Measurements from ENCODE around the gene CCDC192.

The CCDC192 gene

GRCh38 chr5:127680595-127680994, 22.6 kb upstream of the CCDC192 start:
- Histone ChIP-seq H3K36me3 (ENCODE audit: control insufficient read depth, insufficient read depth, low read length) (no peaks in the 10 kb centered on the region), H3K4me1 (ENCODE audit: control insufficient read depth, insufficient read depth, low read length) (no peaks in the 10 kb centered on the region), H3K27me3 (ENCODE audit: control insufficient read depth, insufficient read depth, low read length) (no peaks in the 10 kb centered on the region), H3K9ac (ENCODE audit: low read length) (no peak overlapping the region), H3K4me3 (ENCODE audit: low read length) (no peak overlapping the region), H3K9me3 (ENCODE audit: control insufficient read depth, low read length) (no peaks in the 10 kb centered on the region)

GRCh38 chr5:127683008-127683407, 20.2 kb upstream of the CCDC192 start:
- H3K4me3 ChIP-seq (ENCODE audit: low read length) = no peak overlapping the region
- H3K36me3 ChIP-seq (ENCODE audit: control insufficient read depth, insufficient read depth, low read length) = no peaks in the 10 kb centered on the region
- H3K4me1 ChIP-seq (ENCODE audit: control insufficient read depth, insufficient read depth, low read length) = no peaks in the 10 kb centered on the region
- H3K9me3 ChIP-seq (ENCODE audit: control insufficient read depth, low read length) = no peaks in the 10 kb centered on the region
- H3K9ac ChIP-seq (ENCODE audit: low read length) = no peak overlapping the region
- no peaks in the 10 kb centered on the region for H3K27me3 ChIP-seq (ENCODE audit: control insufficient read depth, insufficient read depth, low read length)

- Histone ChIP-seq H3K9ac (ENCODE audit: low read length) (no peak overlapping the region), H3K36me3 (ENCODE audit: control insufficient read depth, insufficient read depth, low read length) (no peaks in the 10 kb centered on the region), H3K27me3 (ENCODE audit: control insufficient read depth, insufficient read depth, low read length) (no peaks in the 10 kb centered on the region), H3K4me1 (ENCODE audit: control insufficient read depth, insufficient read depth, low read length) (no peaks in the 10 kb centered on the region), H3K9me3 (ENCODE audit: control insufficient read depth, low read length) (no peaks in the 10 kb centered on the region), H3K4me3 (ENCODE audit: low read length) (no peak overlapping the region)
Measured at GRCh38 chr5:127684726-127685467, 18.3 kb upstream of the CCDC192 start.

- H3K9me3 ChIP-seq (ENCODE audit: control insufficient read depth, low read length) = no peaks in the 10 kb centered on the region
- H3K4me3 ChIP-seq (ENCODE audit: low read length) = no peak overlapping the region
- no peaks in the 10 kb centered on the region for H3K36me3 ChIP-seq (ENCODE audit: control insufficient read depth, insufficient read depth, low read length)
- H3K4me1 ChIP-seq (ENCODE audit: control insufficient read depth, insufficient read depth, low read length) = no peaks in the 10 kb centered on the region
- no peak overlapping the region for H3K9ac ChIP-seq (ENCODE audit: low read length)
- H3K27me3 ChIP-seq (ENCODE audit: control insufficient read depth, insufficient read depth, low read length) = no peaks in the 10 kb centered on the region
Measured at GRCh38 chr5:127685662-127686061, 17.5 kb upstream of the CCDC192 start.

GRCh38 chr5:127686424-127686823, 16.8 kb upstream of the CCDC192 start:
- H3K4me1 ChIP-seq (ENCODE audit: control insufficient read depth, insufficient read depth, low read length) = no peaks in the 10 kb centered on the region
- H3K9ac ChIP-seq (ENCODE audit: low read length) = no peak overlapping the region
- no peaks in the 10 kb centered on the region for H3K27me3 ChIP-seq (ENCODE audit: control insufficient read depth, insufficient read depth, low read length)
- no peak overlapping the region for H3K4me3 ChIP-seq (ENCODE audit: low read length)
- no peaks in the 10 kb centered on the region for H3K9me3 ChIP-seq (ENCODE audit: control insufficient read depth, low read length)
- no peaks in the 10 kb centered on the region for H3K36me3 ChIP-seq (ENCODE audit: control insufficient read depth, insufficient read depth, low read length)

GRCh38 chr5:127694518-127695171, 8.5 kb upstream of the CCDC192 start:
- no peak overlapping the region for H3K9ac ChIP-seq (ENCODE audit: low read length)
- no peaks in the 10 kb centered on the region for H3K36me3 ChIP-seq (ENCODE audit: control insufficient read depth, insufficient read depth, low read length)
- no peaks in the 10 kb centered on the region for H3K27me3 ChIP-seq (ENCODE audit: control insufficient read depth, insufficient read depth, low read length)
- H3K4me1 ChIP-seq (ENCODE audit: control insufficient read depth, insufficient read depth, low read length) = no peaks in the 10 kb centered on the region
- H3K4me3 ChIP-seq (ENCODE audit: low read length) = no peak overlapping the region
- H3K9me3 ChIP-seq (ENCODE audit: control insufficient read depth, low read length) = no peaks in the 10 kb centered on the region

GRCh38 chr5:127695346-127695745, 7.8 kb upstream of the CCDC192 start:
- H3K9ac ChIP-seq (ENCODE audit: low read length) = no peak overlapping the region

GRCh38 chr5:127696683-127697082, 6.5 kb upstream of the CCDC192 start:
- Histone ChIP-seq H3K27me3 (ENCODE audit: control insufficient read depth, insufficient read depth, low read length) (no peaks in the 10 kb centered on the region), H3K9ac (ENCODE audit: low read length) (no peak overlapping the region), H3K4me3 (ENCODE audit: low read length) (no peak overlapping the region), H3K36me3 (ENCODE audit: control insufficient read depth, insufficient read depth, low read length) (no peaks in the 10 kb centered on the region), H3K4me1 (ENCODE audit: control insufficient read depth, insufficient read depth, low read length) (no peaks in the 10 kb centered on the region), H3K9me3 (ENCODE audit: control insufficient read depth, low read length) (no peaks in the 10 kb centered on the region)

More at GRCh38 chr5:127695346-127695745, 7.8 kb upstream of the CCDC192 start:
- Histone ChIP-seq H3K4me1 (ENCODE audit: control insufficient read depth, insufficient read depth, low read length) (no peaks in the 10 kb centered on the region), H3K9me3 (ENCODE audit: control insufficient read depth, low read length) (no peaks in the 10 kb centered on the region), H3K36me3 (ENCODE audit: control insufficient read depth, insufficient read depth, low read length) (no peaks in the 10 kb centered on the region), H3K27me3 (ENCODE audit: control insufficient read depth, insufficient read depth, low read length) (no peaks in the 10 kb centered on the region), H3K4me3 (ENCODE audit: low read length) (no peak overlapping the region)

- Histone ChIP-seq H3K4me1 (ENCODE audit: control insufficient read depth, insufficient read depth, low read length) (no peaks in the 10 kb centered on the region), H3K4me3 (ENCODE audit: low read length) (no peak overlapping the region), H3K9me3 (ENCODE audit: control insufficient read depth, low read length) (no peaks in the 10 kb centered on the region), H3K9ac (ENCODE audit: low read length) (no peak overlapping the region), H3K36me3 (ENCODE audit: control insufficient read depth, insufficient read depth, low read length) (no peaks in the 10 kb centered on the region), H3K27me3 (ENCODE audit: control insufficient read depth, insufficient read depth, low read length) (no peaks in the 10 kb centered on the region)
Measured at GRCh38 chr5:127697894-127698600, 5.1 kb upstream of the CCDC192 start.

- H3K4me3 ChIP-seq (ENCODE audit: low read length) = no peak overlapping the region
- no peaks in the 10 kb centered on the region for H3K36me3 ChIP-seq (ENCODE audit: control insufficient read depth, insufficient read depth, low read length)
- no peaks in the 10 kb centered on the region for H3K4me1 ChIP-seq (ENCODE audit: control insufficient read depth, insufficient read depth, low read length)
- no peaks in the 10 kb centered on the region for H3K9me3 ChIP-seq (ENCODE audit: control insufficient read depth, low read length)
- H3K9ac ChIP-seq (ENCODE audit: low read length) = no peak overlapping the region
- no peaks in the 10 kb centered on the region for H3K27me3 ChIP-seq (ENCODE audit: control insufficient read depth, insufficient read depth, low read length)
Measured at GRCh38 chr5:127699416-127699815, 3.8 kb upstream of the CCDC192 start.

- Histone ChIP-seq H3K36me3 (ENCODE audit: control insufficient read depth, insufficient read depth, low read length) (no peaks in the 10 kb centered on the region), H3K9me3 (ENCODE audit: control insufficient read depth, low read length) (no peaks in the 10 kb centered on the region), H3K9ac (ENCODE audit: low read length) (no peak overlapping the region), H3K4me1 (ENCODE audit: control insufficient read depth, insufficient read depth, low read length) (no peaks in the 10 kb centered on the region), H3K27me3 (ENCODE audit: control insufficient read depth, insufficient read depth, low read length) (no peaks in the 10 kb centered on the region), H3K4me3 (ENCODE audit: low read length) (no peak overlapping the region)
Measured at GRCh38 chr5:127700237-127700766, 2.9 kb upstream of the CCDC192 start.

GRCh38 chr5:127702434-127702833, 757 bp upstream of the CCDC192 start:
- Histone ChIP-seq H3K9ac (ENCODE audit: low read length) (no peak overlapping the region), H3K9me3 (ENCODE audit: control insufficient read depth, low read length) (no peaks in the 10 kb centered on the region), H3K27me3 (ENCODE audit: control insufficient read depth, insufficient read depth, low read length) (peaks cover 3% of the 10 kb centered on the region), H3K4me1 (ENCODE audit: control insufficient read depth, insufficient read depth, low read length) (no peaks in the 10 kb centered on the region), H3K4me3 (ENCODE audit: low read length) (no peak overlapping the region), H3K36me3 (ENCODE audit: control insufficient read depth, insufficient read depth, low read length) (no peaks in the 10 kb centered on the region)
